ENCODE results near the gene KAZALD1.

The KAZALD1 gene, protein sequence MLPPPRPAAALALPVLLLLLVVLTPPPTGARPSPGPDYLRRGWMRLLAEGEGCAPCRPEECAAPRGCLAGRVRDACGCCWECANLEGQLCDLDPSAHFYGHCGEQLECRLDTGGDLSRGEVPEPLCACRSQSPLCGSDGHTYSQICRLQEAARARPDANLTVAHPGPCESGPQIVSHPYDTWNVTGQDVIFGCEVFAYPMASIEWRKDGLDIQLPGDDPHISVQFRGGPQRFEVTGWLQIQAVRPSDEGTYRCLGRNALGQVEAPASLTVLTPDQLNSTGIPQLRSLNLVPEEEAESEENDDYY

DNA sequence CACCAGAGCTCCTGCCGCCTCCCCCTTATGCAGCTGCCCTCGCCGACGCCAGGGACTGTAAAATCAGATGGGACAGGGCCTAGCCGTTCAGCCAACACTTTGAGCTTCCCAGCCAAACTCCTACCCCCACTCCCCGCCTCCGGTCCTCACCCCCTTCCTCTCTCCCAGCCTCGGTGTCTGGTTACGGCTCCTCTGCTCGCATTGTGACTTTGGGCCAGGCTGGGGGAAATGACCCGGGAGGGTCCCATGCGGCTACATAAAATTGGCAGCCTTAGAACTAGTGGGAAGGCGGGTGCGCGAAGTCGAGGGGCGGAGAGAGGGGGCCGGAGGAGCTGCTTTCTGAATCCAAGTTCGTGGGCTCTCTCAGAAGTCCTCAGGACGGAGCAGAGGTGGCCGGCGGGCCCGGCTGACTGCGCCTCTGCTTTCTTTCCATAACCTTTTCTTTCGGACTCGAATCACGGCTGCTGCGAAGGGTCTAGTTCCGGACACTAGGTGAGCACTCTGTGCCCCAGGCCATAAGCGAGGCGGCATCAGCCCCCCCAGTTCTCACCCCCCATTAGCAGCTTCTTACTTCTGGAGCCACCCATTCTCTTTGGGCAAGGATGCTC is at the start of gene KAZALD1:
Gene KAZALD1, plus strand, starts transcription at position 366 of the 608 bp plus-strand sequence. CDS start 604 bp downstream, outside the sequence.
- DNase-seq (ENCODE audit: extremely low spot score, insufficient read length, low read depth) (no peak), FAIRE-seq (no peak)

DNA sequence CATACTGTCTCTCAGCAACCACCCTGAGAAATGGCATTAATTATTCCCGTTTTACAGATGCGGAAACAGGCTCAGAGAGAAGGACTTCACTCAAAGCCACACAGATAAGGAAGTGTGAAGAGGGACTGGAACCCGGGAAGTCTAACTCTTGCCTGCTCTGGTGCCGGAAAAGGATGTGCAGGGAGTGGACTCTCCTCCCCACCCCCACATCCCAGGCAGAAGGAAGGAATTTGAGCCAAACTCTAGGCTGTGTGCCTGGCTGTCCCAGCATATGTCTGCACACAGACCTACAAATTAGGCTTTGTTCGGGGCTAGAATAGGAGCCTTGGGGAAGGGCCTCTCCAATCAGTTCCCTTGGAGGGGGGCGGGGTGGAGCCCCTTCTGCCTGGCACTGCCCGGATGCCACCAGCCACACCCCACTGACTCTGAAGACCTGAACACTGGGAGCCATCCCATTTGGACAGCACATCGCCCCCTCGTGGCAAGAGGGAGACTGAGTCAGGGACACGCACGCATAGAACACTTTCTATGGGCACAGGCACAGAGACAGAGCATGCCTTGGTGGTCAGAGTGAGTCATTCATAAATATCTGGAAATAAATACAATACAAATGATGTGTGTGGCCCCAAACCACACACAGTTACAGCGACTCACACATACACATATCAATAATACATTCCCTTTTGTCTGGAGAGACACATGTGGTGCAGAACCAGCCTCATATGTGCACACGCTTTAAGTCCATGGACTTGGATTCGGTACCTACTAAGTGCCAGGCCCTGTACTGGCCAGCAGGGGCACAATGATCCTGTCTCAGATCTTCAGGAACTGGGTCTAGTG is 49.0 kb upstream of the KAZALD1 start:
- FAIRE-seq (peak; percentile 92), DNase-seq (ENCODE audit: extremely low spot score, insufficient read length, low read depth) (no peak)

DNA sequence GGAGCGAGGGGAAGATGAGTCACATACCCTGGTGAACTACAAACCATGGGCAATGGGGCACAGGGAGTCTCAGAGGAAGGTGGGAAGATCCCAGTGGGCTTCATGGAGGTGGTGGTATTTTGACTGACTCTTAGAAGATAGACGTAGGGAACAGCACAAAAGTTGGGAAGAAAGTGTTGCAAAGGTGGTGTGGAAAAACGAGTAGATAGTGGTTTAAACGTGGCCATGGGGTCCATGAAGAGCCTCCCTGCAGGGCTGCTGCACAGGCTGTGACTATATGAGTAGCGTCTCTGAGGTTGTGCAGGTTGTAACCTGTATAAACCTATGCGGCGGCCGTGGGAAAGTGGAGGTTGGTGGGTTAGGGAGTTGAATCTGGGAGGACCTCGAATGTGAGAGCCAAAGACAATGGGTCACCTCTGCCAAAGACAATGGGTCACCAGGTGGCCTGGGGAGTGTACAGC is 48.4 kb upstream of the KAZALD1 start:
- DNase-seq (ENCODE audit: extremely low spot score, insufficient read length, low read depth) (no peak), FAIRE-seq (no peak)

DNA sequence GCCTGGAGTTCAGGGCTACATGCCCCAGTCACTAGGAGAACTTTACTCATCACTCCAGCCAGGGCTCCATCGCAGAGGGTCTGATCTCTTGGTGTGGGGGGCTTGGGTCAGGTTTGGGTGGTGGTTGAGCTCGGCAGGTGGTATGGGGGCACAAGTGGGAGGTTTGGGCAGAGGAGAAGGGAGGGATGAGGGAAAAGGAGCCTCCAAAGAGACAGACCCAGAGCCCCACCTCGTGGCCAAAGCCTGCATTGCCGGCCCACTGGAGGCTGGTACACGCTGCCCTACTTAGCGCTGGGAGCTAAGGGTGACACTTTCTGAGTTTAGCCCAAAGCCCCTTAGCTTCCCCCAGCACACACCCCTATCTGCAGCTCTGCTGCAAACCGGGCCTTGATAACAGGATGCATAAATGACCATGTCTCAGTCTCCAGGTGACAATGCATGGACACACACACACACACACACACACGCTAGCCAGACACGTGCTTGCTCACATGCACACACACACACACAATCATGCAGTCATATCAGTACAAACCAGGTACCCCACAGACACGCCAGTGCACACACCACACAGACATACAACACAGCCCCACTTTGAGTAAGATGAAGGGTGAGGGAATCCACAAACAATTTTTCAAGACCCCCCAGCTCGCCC is 47.4 kb upstream of the KAZALD1 start:
- DNase-seq (ENCODE audit: extremely low spot score, insufficient read length, low read depth): no peak
- peak; percentile 92 for FAIRE-seq

DNA sequence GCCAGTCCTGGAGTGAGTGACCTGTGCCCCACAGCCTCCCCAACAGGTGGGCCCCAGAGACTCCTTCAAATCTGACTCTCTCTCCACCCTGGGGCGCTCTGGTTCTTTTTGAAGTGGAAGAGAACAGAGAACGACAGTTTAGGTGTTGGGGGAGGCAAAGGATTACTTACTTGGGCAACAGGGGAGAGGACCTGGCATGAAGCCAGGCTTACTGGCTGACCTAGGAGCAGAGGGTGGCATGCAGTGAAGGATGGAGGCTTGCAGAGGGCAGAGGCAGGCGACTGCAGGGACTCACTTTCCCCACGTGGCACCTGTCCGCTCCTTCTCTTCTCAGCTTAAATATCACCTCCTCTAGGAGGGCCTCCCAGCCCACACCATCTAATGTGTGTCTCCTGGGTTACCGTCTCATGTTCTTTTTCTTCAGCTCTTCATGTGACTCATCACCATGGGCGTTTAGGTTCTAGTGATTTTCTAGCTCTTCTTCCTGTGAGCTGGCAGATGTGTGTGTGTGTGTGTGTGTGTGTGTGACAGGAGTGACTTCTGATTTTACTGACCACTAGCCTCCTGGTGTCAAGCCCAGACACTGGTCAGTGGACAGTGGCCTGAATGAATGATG is 46.7 kb upstream of the KAZALD1 start:
- no peak for DNase-seq (ENCODE audit: extremely low spot score, insufficient read length, low read depth)
- FAIRE-seq: no peak

DNA sequence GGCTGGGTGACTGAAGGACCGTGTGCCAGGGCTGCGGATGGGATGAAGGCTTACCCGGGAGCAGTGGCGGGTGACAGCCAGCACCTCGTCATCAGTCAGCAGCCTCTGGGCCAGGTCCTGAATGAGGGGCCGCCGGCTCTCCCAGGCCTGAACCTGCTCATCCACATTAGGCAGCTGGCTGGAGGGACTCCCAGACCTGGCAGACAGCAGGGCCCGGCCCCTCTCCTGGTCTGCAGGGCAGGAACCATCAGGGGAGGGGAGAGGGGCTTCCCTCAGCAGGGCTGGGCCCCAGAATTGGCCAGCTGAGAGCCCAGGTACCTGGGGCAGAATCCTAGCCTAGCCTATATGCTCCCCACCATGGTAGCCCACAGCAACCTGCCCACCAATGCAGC is 46.2 kb upstream of the KAZALD1 start:
- no peak for FAIRE-seq

DNA sequence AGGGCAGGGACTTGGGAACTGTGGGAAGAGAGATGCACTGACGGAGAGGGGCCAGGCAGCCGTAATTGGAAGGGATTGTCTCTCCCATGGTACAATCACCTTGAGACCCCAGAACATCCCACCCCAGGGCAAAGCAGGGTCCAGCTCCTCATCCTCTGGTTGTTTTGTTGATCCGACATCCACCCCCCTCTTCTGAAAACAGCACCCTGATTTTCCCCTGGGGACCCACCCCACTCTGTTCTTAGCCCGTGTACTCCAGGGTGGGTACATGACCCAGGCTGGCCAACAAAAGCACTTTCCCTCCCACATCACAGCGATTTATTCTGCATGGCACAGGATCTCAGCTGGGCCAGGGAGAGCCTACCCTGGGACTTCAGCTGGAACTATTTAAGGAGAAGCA is 45.0 kb upstream of the KAZALD1 start:
- FAIRE-seq: no peak
- DNase-seq (ENCODE audit: extremely low spot score, insufficient read length, low read depth): no peak

More for the DNA sequence above, 46.2 kb upstream of the KAZALD1 start:
- DNase-seq (ENCODE audit: extremely low spot score, insufficient read length, low read depth): no peak

DNA sequence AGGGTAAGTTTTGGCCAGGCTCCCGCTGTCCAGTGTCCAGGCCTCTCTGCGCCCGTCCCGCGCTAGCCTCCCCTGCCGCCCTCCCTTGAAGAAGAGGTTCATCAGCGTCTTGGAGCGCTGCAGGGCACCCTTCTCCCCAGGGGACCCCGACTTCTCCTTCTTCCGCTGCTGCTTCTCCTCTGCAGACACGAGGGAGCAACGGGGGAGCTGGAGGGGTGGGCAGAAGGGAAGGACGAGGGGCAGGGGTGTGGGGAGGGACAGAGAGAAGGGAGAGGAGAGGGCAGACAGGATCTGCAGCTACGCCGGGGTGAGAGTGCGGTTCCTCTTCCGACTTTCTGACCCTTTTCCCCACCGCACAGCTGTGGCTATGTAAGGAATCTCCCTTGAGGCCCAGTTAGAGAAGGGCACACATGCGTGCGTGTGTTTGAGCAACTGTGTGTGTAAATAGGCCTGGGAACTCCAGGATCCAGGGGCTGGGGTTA is 43.6 kb upstream of the KAZALD1 start:
- FAIRE-seq: no peak
- no peak for DNase-seq (ENCODE audit: extremely low spot score, insufficient read length, low read depth)

DNA sequence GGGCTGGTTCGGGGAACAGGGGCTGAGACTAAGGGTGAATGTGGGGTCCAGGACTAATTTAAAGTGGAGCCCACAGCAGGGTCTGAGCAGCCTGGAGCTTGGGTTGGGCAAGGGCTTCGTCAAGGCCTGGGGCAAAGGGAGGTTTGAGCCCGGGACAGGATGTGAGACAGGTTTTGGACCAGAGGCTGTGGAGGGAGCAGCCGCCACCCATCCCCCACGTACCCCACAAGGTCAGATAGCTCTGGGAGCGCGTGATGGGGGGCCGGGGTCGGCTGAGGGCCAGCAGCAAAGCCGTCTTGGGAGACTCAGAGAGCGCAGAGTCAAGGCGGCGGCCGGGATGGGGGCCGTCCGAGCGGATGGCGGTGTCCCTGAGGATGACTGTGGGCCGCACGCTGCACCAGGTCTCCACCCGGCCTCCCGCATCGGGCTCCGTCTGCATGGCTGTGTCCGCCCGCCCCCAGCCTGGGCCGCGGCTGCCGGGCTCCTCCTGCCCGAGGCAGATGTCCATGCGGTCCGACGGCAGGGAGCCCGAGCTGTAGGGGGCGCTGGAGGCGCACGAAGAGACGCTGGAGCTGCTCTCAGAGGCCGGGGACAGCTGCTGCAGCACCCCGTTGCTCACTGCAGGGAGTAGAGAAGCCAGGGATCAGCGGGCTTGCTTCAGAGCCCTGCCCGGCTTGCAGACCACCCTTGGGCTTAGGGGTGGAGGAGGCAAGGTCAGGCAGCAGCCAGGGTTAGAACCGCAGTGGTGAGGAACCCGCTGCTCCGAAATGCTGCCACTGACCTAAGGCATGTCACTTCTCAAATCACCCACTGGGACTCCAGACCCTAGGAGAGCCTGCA is 43.0 kb upstream of the KAZALD1 start:
- DNase-seq (ENCODE audit: extremely low spot score, insufficient read length, low read depth) (peak; percentile 50), FAIRE-seq (peak; percentile 51)

DNA sequence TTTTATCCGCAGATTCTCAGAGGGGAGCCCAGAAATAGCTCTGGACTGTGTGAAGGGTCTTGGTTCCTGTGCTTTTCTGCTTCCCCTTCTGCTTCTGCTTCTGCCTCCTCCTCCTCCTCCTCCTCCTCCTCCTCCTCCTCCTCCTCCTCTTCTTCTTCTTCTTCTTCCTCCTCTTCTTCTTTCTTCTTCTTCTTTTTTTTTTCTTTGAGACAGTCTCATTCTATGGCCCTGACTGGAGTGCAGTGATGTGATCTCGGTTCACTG is 42.4 kb upstream of the KAZALD1 start:
- no peak for DNase-seq (ENCODE audit: extremely low spot score, insufficient read length, low read depth)
- no peak for FAIRE-seq

DNA sequence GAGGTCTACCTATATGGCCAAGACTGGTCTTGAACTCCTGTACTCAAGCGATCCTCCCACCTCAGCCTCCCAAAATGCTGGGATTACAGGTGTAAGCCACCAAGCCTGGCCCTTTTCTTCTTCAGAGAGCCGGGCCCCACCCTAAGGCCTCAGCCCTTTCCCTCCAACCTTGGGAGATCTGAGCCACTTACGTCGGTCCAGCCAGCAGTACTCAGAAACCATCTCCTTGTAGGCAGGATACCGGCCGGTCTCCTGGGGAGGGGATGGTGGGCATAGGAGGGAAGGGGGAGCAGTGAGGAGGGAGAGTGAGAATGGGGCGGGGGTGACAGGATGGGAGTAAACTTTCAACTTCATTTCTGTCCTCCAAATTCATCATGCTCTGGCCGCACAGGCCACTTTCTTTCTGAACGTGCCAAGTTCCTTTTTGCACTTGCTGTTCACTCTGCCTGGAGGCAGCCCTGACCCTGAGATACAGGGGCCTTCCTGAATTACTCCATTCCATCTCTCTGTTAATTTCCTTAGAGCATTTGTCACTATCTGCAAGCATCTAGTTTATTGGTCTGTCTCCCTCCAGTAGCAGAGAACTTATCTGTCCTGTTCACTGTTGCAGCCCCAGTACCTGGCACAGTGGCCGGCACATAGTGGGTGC is 41.2 kb upstream of the KAZALD1 start:
- no peak for DNase-seq (ENCODE audit: extremely low spot score, insufficient read length, low read depth)
- FAIRE-seq: no peak

DNA sequence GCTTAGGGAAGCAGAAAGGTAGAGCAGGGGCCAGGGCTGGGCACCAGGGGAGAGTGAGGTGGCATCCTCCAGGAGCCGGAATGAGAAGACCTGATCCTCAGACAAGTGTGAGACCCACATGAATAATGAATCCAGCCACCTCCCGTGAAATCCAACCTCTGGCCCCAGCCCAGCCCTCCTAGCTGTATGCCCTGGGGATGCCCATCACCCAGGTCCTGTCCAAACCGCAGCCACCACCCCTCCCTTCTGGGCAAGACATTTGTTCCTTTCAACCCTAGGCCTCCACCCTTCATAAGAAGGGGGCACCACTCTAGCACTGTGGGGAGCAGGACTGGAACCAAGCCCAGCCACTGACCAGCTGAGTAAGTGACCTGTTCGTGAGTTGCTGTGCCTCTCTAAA is 40.5 kb upstream of the KAZALD1 start:
- no peak for DNase-seq (ENCODE audit: extremely low spot score, insufficient read length, low read depth)
- no peak for FAIRE-seq

DNA sequence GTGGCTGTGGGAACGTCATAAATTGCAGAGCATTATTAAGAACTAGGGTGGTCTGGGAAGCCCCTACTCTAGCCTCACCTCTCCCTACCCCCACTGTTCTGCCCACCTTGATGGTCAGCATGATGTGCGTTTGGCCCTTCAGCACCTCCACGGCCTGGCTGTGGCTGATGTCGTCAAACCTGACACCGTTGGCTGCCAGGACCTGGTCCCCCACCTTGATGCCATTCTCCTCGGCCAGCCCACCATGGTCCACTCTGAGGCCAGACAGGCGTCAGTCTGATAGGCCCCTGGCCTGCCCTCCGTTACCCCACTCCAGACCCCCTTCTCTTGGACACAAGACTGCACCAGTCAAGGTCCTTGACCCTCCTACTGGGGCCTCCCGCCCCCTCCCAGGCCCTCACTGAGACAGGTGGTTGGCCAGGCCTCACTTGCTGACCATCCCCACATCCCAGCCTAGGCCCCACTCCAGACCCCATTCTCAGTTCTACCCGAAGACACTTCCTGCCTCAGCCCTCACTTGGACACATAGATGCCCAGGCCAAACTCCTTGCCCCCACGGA is 40.0 kb upstream of the KAZALD1 start:
- DNase-seq (ENCODE audit: extremely low spot score, insufficient read length, low read depth) (no peak), FAIRE-seq (no peak)

DNA sequence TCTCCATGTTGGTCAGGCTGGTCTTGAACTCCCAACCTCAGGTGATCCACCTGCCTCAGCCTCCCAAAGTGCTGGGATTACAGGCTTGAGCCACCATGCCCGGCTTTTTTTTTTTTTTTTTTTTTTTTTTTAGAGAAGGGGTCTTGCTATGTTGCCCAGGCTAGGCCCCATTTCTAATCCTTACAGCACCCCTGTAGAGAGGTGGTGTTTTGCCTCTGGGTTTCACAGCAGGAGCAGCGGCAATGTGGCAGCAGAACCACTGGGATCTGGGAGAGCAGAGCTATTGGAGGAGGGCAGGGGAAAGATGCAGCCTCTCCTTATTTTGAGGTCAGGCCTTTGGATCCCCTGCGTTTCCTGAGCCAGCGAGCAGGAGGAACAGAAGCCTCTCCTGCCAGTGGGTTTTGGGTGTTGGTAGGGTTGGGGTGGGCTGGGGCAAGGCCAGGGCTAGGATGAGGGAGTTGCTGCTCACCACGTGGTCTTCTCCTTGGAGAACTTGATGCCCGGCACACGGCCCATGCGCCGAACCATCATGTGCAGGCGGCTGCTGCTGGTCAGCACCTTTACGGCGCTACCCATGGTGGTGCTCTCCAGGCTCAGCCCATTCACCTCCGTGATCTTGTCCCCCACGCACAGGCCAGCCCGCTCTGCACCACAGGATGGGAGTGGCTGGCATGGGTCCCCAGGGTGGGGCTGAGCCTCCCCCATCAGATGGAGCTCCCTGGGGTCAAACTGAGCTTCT is 38.7 kb upstream of the KAZALD1 start:
- DNase-seq (ENCODE audit: extremely low spot score, insufficient read length, low read depth) (no peak), FAIRE-seq (no peak)

DNA sequence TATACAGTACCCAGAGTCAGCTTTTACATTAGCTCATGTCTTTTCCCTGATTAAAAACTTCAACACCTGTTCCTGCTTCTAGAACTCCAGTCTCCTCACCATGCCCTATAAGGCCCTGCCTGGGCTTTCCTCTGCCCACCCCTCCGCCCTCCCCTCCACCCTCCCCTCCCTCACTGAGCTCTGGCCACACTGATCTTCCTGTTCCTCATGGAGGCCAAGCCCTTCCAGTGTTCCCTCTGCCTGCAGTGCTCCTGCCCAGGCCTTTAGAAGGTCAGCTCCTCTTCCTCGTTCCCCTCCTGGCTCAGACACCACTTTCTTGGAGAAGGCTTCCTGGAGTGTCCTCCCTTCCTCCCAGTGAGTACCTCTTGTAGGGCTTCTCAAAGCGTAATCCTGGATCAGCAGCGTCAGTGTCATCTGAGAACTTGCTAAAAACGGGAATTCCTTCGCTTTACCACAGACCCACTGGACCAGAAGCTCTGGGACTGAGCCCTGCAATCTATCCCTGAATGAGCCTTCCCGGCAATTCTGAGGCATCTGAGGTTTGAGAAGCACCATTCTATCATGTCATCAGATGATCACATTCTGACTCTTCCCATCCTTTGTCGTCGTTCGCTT is 34.6 kb upstream of the KAZALD1 start:
- FAIRE-seq: no peak

DNA sequence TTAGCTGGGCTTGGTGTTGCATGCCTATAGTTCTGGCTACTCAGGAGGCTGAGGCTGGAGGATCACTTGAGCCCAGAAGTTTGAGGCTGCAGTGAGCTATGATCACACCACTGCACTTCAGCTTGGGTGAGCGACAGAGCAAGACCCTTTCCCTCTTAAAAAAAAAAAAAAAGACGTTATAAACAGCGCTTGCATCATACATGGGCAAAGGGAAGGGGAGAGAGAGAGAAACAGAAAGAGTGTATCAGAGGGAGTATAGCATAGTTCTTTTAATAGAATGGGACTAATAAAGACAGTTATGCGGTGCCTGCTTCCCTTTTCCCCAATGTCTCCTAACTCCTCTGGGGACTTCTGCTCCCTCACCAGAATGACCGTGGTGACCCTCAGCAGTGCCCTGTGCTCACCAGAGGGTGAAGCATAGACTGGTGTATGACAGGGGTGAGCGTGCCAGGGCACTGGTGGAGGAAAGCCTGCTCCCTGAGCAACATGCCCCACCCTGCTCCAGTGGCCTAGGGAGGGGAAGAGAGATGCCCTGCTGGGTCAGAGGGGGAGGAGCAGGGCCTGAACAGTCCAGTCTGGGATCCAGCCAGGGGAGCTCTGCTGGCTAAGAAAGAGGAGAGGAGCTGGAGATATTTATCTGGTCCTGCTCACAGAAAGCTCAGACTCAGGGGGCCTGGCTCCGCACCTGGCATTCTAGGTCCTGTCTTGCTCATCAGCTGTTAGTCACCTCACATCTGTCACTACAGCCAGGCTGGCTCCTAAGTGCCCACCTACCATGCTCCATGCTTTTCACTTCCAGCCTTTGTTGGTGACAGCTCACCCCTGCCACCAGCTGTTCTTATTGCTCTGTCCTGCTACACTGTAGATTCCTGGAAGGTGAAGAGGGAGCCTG is 33.1 kb upstream of the KAZALD1 start:
- no peak for FAIRE-seq
- no peak for DNase-seq (ENCODE audit: extremely low spot score, insufficient read length, low read depth)

More for the DNA sequence above, 34.6 kb upstream of the KAZALD1 start:
- DNase-seq (ENCODE audit: extremely low spot score, insufficient read length, low read depth): no peak
